Measurements from ENCODE around the gene TMEM9B.

- no peak for TF ChIP-seq CTCF (IDR thresholded peaks at IDR 0.05; ENCODE audit: low read depth, low read length)
- TF ChIP-seq POLR2A (IDR thresholded peaks at IDR 0.05; ENCODE audit: extremely low read depth, insufficient read length): no peak
- no peak for TF ChIP-seq MAX (IDR thresholded peaks at IDR 0.05; ENCODE audit: low read depth, low read length)
These were observed 58.6 kb downstream of the TMEM9B start for GRCh38 chr11:8905528-8906165.
